Erythroblast (primary cell): Measurements from ENCODE around the gene SLC35F3.

Experiments
- GATA1 ChIP-seq: IDR thresholded peaks from 2 replicates; pipeline ENCODE4 v1.6.1; 2011; ENCODE audit warnings: low read depth, mild to moderate bottlenecking, control low read depth, low read length, moderate library complexity
- POLR2A ChIP-seq: IDR thresholded peaks from 2 replicates; pipeline ENCODE4 v1.6.1; 2011; ENCODE audit warnings: mild to moderate bottlenecking, low read length

- TF ChIP-seq POLR2A (no peak), GATA1 (no peak)
These were observed 398.8 kb downstream of the SLC35F3 start for GRCh38 chr1:234303231-234303630.
